GM12872 (cell line): Measurements from ENCODE around the gene CHST3.

Experiments
- CTCF ChIP-seq: IDR thresholded peaks from 3 replicates; pipeline ENCODE4 v1.5.1; 2011; ENCODE audit warnings: low read depth, mild to moderate bottlenecking, low read length, moderate library complexity; ENCODE audit not compliant: insufficient read depth

CHST3 gene

GRCh38 chr10:71924771-71925170 is 39.4 kb upstream of the CHST3 start:
- no peak for TF ChIP-seq CTCF

- TF ChIP-seq CTCF = no peak
Measured at GRCh38 chr10:71927159-71927558, 37.0 kb upstream of the CHST3 start.

GRCh38 chr10:71927776-71928592 is 36.2 kb upstream of the CHST3 start:
- no peak for TF ChIP-seq CTCF

- no peak for TF ChIP-seq CTCF
Measured at GRCh38 chr10:71931295-71931694, 32.9 kb upstream of the CHST3 start.

GRCh38 chr10:71933651-71934050 is 30.5 kb upstream of the CHST3 start:
- TF ChIP-seq CTCF = no peak

GRCh38 chr10:71938211-71938610 is 26.0 kb upstream of the CHST3 start:
- no peak for TF ChIP-seq CTCF

GRCh38 chr10:71939304-71939703 is 24.9 kb upstream of the CHST3 start:
- TF ChIP-seq CTCF = no peak
